ENCODE results near the gene CPNE2.
"Not testable (repeated sequence)": the region's sequence is repeated elsewhere in the genome, so short reads cannot be mapped to it uniquely, and the experiment has no call there.

CPNE2 gene

GRCh38 chr16:57184113-57184512 is 91.7 kb downstream of the CPNE2 start:
- FAIRE-seq, result no peak
- no peak for TF ChIP-seq POLR2A (IDR thresholded peaks at IDR 0.05; ENCODE audit: low read depth, low read length)
- DNase-seq (ENCODE audit: insufficient read length, low spot score), result no peak

- no peak for TF ChIP-seq POLR2A (IDR thresholded peaks at IDR 0.05; ENCODE audit: low read depth, low read length)
- FAIRE-seq (no peak), DNase-seq (ENCODE audit: insufficient read length, low spot score) (no peak)
These were observed 92.6 kb downstream of the CPNE2 start for GRCh38 chr16:57184887-57185445.

- FAIRE-seq (no peak), DNase-seq (ENCODE audit: insufficient read length, low spot score) (peak; percentile 30)
- no peak; the same call in 1 of the 2 replicates for TF ChIP-seq POLR2A (IDR thresholded peaks at IDR 0.05; ENCODE audit: low read depth, low read length)
These were observed 93.1 kb downstream of the CPNE2 start for GRCh38 chr16:57185446-57185944.

- FAIRE-seq (peak; percentile 93), DNase-seq (ENCODE audit: insufficient read length, low spot score) (peak; percentile 96)
- TF ChIP-seq POLR2A (IDR thresholded peaks at IDR 0.05; ENCODE audit: low read depth, low read length), result peak; percentile 86
These were observed 93.8 kb downstream of the CPNE2 start, which contains the start of the genes PSME3IP1 and RSPRY1 for GRCh38 chr16:57185945-57186871. Gene PSME3IP1 (minus strand): TSS chr16:57186039. CDS start chr16:57173854, 12,185 bp downstream. Gene RSPRY1 (plus strand): TSS chr16:57186329. CDS start chr16:57204659, 18,330 bp downstream.

GRCh38 chr16:57186872-57187854 is 94.8 kb downstream of the CPNE2 start:
- no peak for TF ChIP-seq POLR2A (IDR thresholded peaks at IDR 0.05; ENCODE audit: low read depth, low read length)
- FAIRE-seq (no peak), DNase-seq (ENCODE audit: insufficient read length, low spot score) (no peak)

- not testable (repeated sequence) for DNase-seq (ENCODE audit: insufficient read length, low spot score)
- peak; percentile 60 for FAIRE-seq
These were observed 95.7 kb downstream of the CPNE2 start for GRCh38 chr16:57187902-57188710.

- no peak for TF ChIP-seq POLR2A (IDR thresholded peaks at IDR 0.05; ENCODE audit: low read depth, low read length)
- DNase-seq (ENCODE audit: insufficient read length, low spot score) (no peak), FAIRE-seq (no peak)
These were observed 96.3 kb downstream of the CPNE2 start for GRCh38 chr16:57188711-57189002.

GRCh38 chr16:57189527-57189926 is 97.1 kb downstream of the CPNE2 start:
- DNase-seq (ENCODE audit: insufficient read length, low spot score); FAIRE-seq: not testable (repeated sequence)

- DNase-seq (ENCODE audit: insufficient read length, low spot score) (no peak), FAIRE-seq (no peak)
- no peak for TF ChIP-seq POLR2A (IDR thresholded peaks at IDR 0.05; ENCODE audit: low read depth, low read length)
These were observed 97.8 kb downstream of the CPNE2 start for GRCh38 chr16:57190136-57190535.

GRCh38 chr16:57191056-57191571 is 98.7 kb downstream of the CPNE2 start:
- FAIRE-seq (peak; percentile 36), DNase-seq (ENCODE audit: insufficient read length, low spot score) (no peak)
- no peak for TF ChIP-seq POLR2A (IDR thresholded peaks at IDR 0.05; ENCODE audit: low read depth, low read length)

GRCh38 chr16:57192146-57192545 is 99.8 kb downstream of the CPNE2 start:
- TF ChIP-seq POLR2A (IDR thresholded peaks at IDR 0.05; ENCODE audit: low read depth, low read length), result no peak
- FAIRE-seq (no peak), DNase-seq (ENCODE audit: insufficient read length, low spot score) (no peak)

GRCh38 chr16:57192720-57193486 is 100.5 kb downstream of the CPNE2 start:
- FAIRE-seq, result peak; percentile 70
- TF ChIP-seq POLR2A (IDR thresholded peaks at IDR 0.05; ENCODE audit: low read depth, low read length), result no peak
- DNase-seq (ENCODE audit: insufficient read length, low spot score), result no peak

All from H54 (cell line).